ENCODE results near the gene FOCAD. TPM values are rescaled to one million over a fixed set of nuclear protein-coding genes. Genes with fewer than 3 reads are reported as not detected.
A peak's percentile ranks its signal among the peaks of the same experiment; 100 is the strongest.

Gene FOCAD
- total RNA-seq, 1 experiment from 2014 or later, result 35.1 TPM

DNA sequence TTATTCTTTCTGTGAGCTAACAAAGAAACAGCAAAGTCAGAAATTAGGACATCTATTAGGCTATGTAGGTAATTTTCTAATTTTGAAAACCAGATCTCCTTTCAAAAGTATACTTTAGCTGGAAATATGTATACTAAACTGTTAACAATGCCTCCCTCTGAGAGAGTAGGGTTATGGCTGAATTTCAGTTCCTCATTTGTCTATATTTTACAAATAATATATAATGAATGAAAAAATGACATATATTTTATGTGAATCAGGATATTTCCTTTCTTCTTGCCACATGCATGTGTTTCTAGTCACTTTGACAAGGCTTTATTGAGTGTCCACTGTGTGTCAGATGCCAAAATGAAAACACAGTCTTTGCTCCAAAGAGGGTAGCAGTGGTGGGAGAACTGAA, 331.9 kb downstream of the FOCAD start:
- no TSS peak for BruUV-seq (replicated peaks)
- CTCF ChIA-PET, result no interaction called here

GRCh38 chr9:21016701-21017491, 332.8 kb downstream of the FOCAD start:
- Histone ChIP-seq H3K27me3 (ENCODE audit: low read length) (no peaks in the 10 kb centered on the region), H3K9me3 (ENCODE audit: low read length) (no peaks in the 10 kb centered on the region), H3F3A (ENCODE audit: low read length, unreplicated experiment) (no peaks in the 10 kb centered on the region), H3K9ac (ENCODE audit: low read length) (0 out of 2 replicates have a peak overlapping the region, but pooled peaks have one; percentile 14), H3K4me3 (ENCODE audit: low read length) (no peak overlapping the region), H3K27ac (ENCODE audit: low read length) (peak overlapping the region; percentile 80), H3K4me2 (ENCODE audit: low read length) (peak overlapping the region; percentile 73), H3K4me1 (ENCODE audit: insufficient read depth, low read length) (peaks cover 19% of the 10 kb centered on the region), H2AFZ (ENCODE audit: low read length) (no peak overlapping the region), H3K9me2 (replicated peaks; ENCODE audit: low read length) (no peaks in the 10 kb centered on the region), H3K36me3 (ENCODE audit: low read depth, low read length) (no peaks in the 10 kb centered on the region), H3K79me2 (ENCODE audit: low read length) (no peaks in the 10 kb centered on the region), H4K20me1 (ENCODE audit: low read length) (no peaks in the 10 kb centered on the region)
- ATAC-seq (peak; percentile 99), DNase-seq (peak; percentile 91)
- BruUV-seq (replicated peaks), result no TSS peak
- TF ChIP-seq CTCF (conservative IDR thresholded peaks at IDR 0.05; ENCODE audit: low read depth, low read length), result no peak
- no peak for TF ChIP-seq EZH2phosphoT487 (IDR thresholded peaks at IDR 0.05; ENCODE audit: borderline replicate concordance, low read length)
- TF ChIP-seq EZH2 (IDR thresholded peaks at IDR 0.05; ENCODE audit: low read length, unreplicated experiment), result no peak
- intact Hi-C loops (cut with micrococcal nuclease), result no loop called here
- POLR2A ChIA-PET (ENCODE audit: unreplicated experiment), result interaction anchor here (0.6 to 1.0 kb wide), 2 partner anchors 28 to 32 kb away, joined by 3 to 4 read pairs; no protein-coding TSS in a partner anchor
- CTCF ChIA-PET, result interaction anchor here (0.7 kb wide), 1 partner anchor 116 kb away, joined by 3 read pairs; no protein-coding TSS in a partner anchor

More for the DNA sequence above, 331.9 kb downstream of the FOCAD start:
- no peaks in the 10 kb centered on the region for H3K79me2 ChIP-seq (ENCODE audit: low read length)
- H3K4me3 ChIP-seq (ENCODE audit: low read length), result no peak overlapping the region
- 0 out of 2 replicates have a peak overlapping the region, but pooled peaks have one; percentile 32 for H3K4me2 ChIP-seq (ENCODE audit: low read length)
- no peak for TF ChIP-seq EZH2phosphoT487 (IDR thresholded peaks at IDR 0.05; ENCODE audit: borderline replicate concordance, low read length)
- TF ChIP-seq EZH2 (IDR thresholded peaks at IDR 0.05; ENCODE audit: low read length, unreplicated experiment), result no peak
- TF ChIP-seq CTCF (conservative IDR thresholded peaks at IDR 0.05; ENCODE audit: low read depth, low read length), result no peak
- no peaks in the 10 kb centered on the region for H4K20me1 ChIP-seq (ENCODE audit: low read length)
- DNase-seq (no peak), ATAC-seq (no peak)
- H2AFZ ChIP-seq (ENCODE audit: low read length), result no peak overlapping the region
- POLR2A ChIA-PET (ENCODE audit: unreplicated experiment), result interaction anchor here (1.0 kb wide), 1 partner anchor 27 kb away, joined by 3 read pairs; no protein-coding TSS in a partner anchor
- no peaks in the 10 kb centered on the region for H3K9me3 ChIP-seq (ENCODE audit: low read length)
- peaks cover 19% of the 10 kb centered on the region for H3K4me1 ChIP-seq (ENCODE audit: insufficient read depth, low read length)
- peak overlapping the region; percentile 80; the same call in 1 of the 2 replicates for H3K27ac ChIP-seq (ENCODE audit: low read length)
- H3K27me3 ChIP-seq (ENCODE audit: low read length), result no peaks in the 10 kb centered on the region
- H3K9ac ChIP-seq (ENCODE audit: low read length), result no peak overlapping the region
- intact Hi-C loops (cut with micrococcal nuclease), result no loop called here
- no peaks in the 10 kb centered on the region for H3F3A ChIP-seq (ENCODE audit: low read length, unreplicated experiment)
- no peaks in the 10 kb centered on the region for H3K9me2 ChIP-seq (replicated peaks; ENCODE audit: low read length)
- no peaks in the 10 kb centered on the region for H3K36me3 ChIP-seq (ENCODE audit: low read depth, low read length)

DNA sequence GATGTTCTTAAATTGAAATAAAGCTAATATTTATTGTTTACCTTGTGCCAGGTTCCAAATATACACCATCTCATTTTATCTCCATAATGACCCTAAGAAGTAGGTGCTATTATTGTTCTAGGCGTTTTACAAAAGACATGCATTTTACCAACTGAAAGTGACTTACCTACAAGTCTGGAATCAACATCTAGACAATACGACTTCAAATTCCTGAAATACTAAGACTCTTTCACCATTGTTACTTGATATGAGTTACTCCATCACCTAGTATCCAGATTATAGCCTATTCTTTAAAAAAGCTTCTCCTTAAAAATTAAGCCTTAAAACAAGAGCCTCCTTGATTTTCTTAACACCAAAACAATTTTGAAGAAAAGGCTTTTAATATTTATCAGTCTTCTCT, 334.1 kb downstream of the FOCAD start:
- Histone ChIP-seq H3K27ac (ENCODE audit: low read length) (no peak overlapping the region), H3K27me3 (ENCODE audit: low read length) (no peaks in the 10 kb centered on the region), H3K9me2 (replicated peaks; ENCODE audit: low read length) (no peaks in the 10 kb centered on the region), H3F3A (ENCODE audit: low read length, unreplicated experiment) (no peaks in the 10 kb centered on the region), H3K9ac (ENCODE audit: low read length) (no peak overlapping the region), H3K4me3 (ENCODE audit: low read length) (no peak overlapping the region), H3K9me3 (ENCODE audit: low read length) (no peaks in the 10 kb centered on the region), H3K4me2 (ENCODE audit: low read length) (no peak overlapping the region), H2AFZ (ENCODE audit: low read length) (no peak overlapping the region), H4K20me1 (ENCODE audit: low read length) (no peaks in the 10 kb centered on the region), H3K36me3 (ENCODE audit: low read depth, low read length) (no peaks in the 10 kb centered on the region), H3K79me2 (ENCODE audit: low read length) (no peaks in the 10 kb centered on the region), H3K4me1 (ENCODE audit: insufficient read depth, low read length) (peaks cover 19% of the 10 kb centered on the region)
- ATAC-seq, result no peak
- intact Hi-C loops (cut with micrococcal nuclease), result no loop called here
- DNase-seq, result no peak
- POLR2A ChIA-PET (ENCODE audit: unreplicated experiment), result no interaction called here
- no TSS peak for BruUV-seq (replicated peaks)
- TF ChIP-seq EZH2 (IDR thresholded peaks at IDR 0.05; ENCODE audit: low read length, unreplicated experiment) (no peak), EZH2phosphoT487 (IDR thresholded peaks at IDR 0.05; ENCODE audit: borderline replicate concordance, low read length) (no peak), CTCF (conservative IDR thresholded peaks at IDR 0.05; ENCODE audit: low read depth, low read length) (no peak)
- CTCF ChIA-PET, result no interaction called here

Data from PC-3 (cell line).